H1 (cell line): ENCODE measurements around the gene DBF4B. TPM values are rescaled to one million over a fixed set of nuclear protein-coding genes. Genes with fewer than 3 reads are reported as not detected.

ENCODE experiments used
- ATF3 ChIP-seq: IDR thresholded peaks from 2 replicates; pipeline ENCODE4 v1.6.1; 2011; ENCODE audit warnings: low read depth, mild to moderate bottlenecking, low read length; ENCODE audit not compliant: insufficient read depth
- CHD7 ChIP-seq: fragments of 300-600 bp; sonication (generic); IDR thresholded peaks from 2 replicates; pipeline ENCODE4 v1.7.1; 2012; ENCODE audit warnings: low read length, moderate library complexity, mild to moderate bottlenecking, inconsistent platforms; ENCODE audit not compliant: insufficient replicate concordance
- GABPA ChIP-seq: IDR thresholded peaks from 2 replicates; pipeline ENCODE4 v1.6.1; 2011; ENCODE audit warnings: mild to moderate bottlenecking, low read length, moderate library complexity, borderline replicate concordance; ENCODE audit not compliant: insufficient read depth
- JUND ChIP-seq: IDR thresholded peaks from 2 replicates; pipeline ENCODE4 v1.6.1; 2011; ENCODE audit warnings: mild to moderate bottlenecking, improper control_type of control experiment, low read length
- RAD21 ChIP-seq, 2 experiments: IDR thresholded peaks in 1 of 2; conservative IDR thresholded peaks in 1 of 2; 2 replicates each; pipeline ENCODE4 v1.6.1; 2011; ENCODE audit warnings: low read depth in 2 of 2, low read length in 2 of 2, improper control_type of control experiment in 1 of 2, inconsistent platforms in 1 of 2, mild to moderate bottlenecking in 1 of 2, moderate library complexity in 1 of 2
- SAP30 ChIP-seq: fragments of 300-600 bp; sonication (generic); IDR thresholded peaks from 2 replicates; pipeline ENCODE4 v1.7.1; 2012; ENCODE audit warnings: low read length, moderate library complexity, mild to moderate bottlenecking, inconsistent platforms; ENCODE audit not compliant: insufficient read depth, insufficient replicate concordance
- polyA plus RNA-seq, 7 experiments: library from polyadenylated mRNA; depleted of rRNA in 3 of 7; stranded (reverse) in 5 of 7; unstranded in 2 of 7; fragments of >200 nt in 5 of 7; fragments of 200-250 nt in 2 of 7; gene quantifications; 1 replicate in 5 of 7; 2 replicates in 1 of 7; 4 replicates in 1 of 7; pipeline versions ENCODE4 v1.2.1 to v1.2.3, GENCODE V29; 2011 to 2013; ENCODE audit warnings: missing spikeins in 2 of 7, mixed read lengths in 2 of 7
- total RNA-seq: library from RNA; stranded (reverse); fragmentation: NEBNext Ultra II Directional; extraction: Animal tissue kit (Norgen Biotek cat#: 25700); gene quantifications from 2 replicates; pipeline ENCODE4 v1.2.1, GENCODE V29; 2021

DBF4B gene
- total and polyA plus RNA-seq, 2 of the 8 experiments (the other 6 are each of a cell fraction or from before 2014, with no cell fraction given): 20.2 to 26.9 TPM

DNA sequence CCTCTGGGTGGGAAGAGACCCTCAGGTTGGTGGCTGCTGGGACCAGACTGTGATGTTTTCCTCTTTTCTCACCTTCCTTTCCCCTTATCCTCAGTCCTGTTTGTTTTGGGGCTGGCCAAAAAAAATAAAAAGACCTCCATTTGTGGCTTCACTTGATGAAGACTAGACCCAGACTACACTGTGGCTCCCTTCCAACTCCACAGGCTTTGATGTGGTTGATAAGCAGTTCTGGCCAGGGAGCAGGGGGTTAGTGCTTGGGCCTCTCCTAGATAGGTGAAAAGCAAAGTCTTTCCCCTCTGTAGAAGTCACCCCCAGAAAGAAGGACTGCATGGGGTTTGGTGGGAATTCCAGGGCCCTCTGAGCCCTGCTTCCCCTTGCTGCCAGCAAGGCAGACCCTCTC lies 39.1 kb downstream of the DBF4B start (continued):
- TF ChIP-seq CHD7 (no peak), RAD21 (IDR thresholded peaks at IDR 0.05 in 1 of 2, conservative IDR thresholded peaks at IDR 0.05 in 1 of 2; ENCODE audit: low read depth in 2 of 2, low read length in 2 of 2) (no peak), GABPA (no peak), ATF3 (no peak), JUND (no peak), SAP30 (no peak)
